HL-60 (cell line): ENCODE data around the gene ADARB1.

Source experiments
- DNase-seq, 2 experiments: peaks; one replicate each; pipeline ENCODE4 v3.0.0-alpha.2; 2010 to 2020; ENCODE audit warnings: low read depth in 1 of 2, low spot score in 1 of 2
- H3K27ac ChIP-seq: fragments of 250-450 bp; sonication (Bioruptor Pico); replicated peaks from 2 replicates; pipeline ENCODE4 v1.5.1; 2020; ENCODE audit warnings: mild to moderate bottlenecking, moderate library complexity
- H3K27me3 ChIP-seq: fragments of 250-450 bp; sonication (Bioruptor Pico); 2 replicates; pipeline ENCODE4 v1.5.1; 2021; ENCODE audit warnings: mild to moderate bottlenecking, moderate library complexity; ENCODE audit not compliant: insufficient read depth, poor library complexity, severe bottlenecking
- H3K4me3 ChIP-seq: replicated peaks from 2 replicates; pipeline ENCODE4 v1.5.1; 2011; ENCODE audit warnings: mild to moderate bottlenecking, control low read depth, low read length; ENCODE audit not compliant: insufficient read depth
- CTCF ChIP-seq: IDR thresholded peaks from one replicate; pipeline ENCODE4 v1.5.1; 2011; ENCODE audit warnings: low read length, control low read depth, inconsistent platforms; ENCODE audit not compliant: insufficient read depth
- GABPA ChIP-seq: IDR thresholded peaks from 2 replicates; pipeline ENCODE4 v1.6.1; 2012; ENCODE audit warnings: low read depth
- POLR2AphosphoS5 ChIP-seq: IDR thresholded peaks from 2 replicates; pipeline ENCODE4 v1.6.1; 2012; ENCODE audit warnings: low read depth
- REST ChIP-seq: IDR thresholded peaks from 2 replicates; pipeline ENCODE4 v1.6.1; 2012; ENCODE audit warnings: low read depth; ENCODE audit not compliant: insufficient replicate concordance
- SPI1 ChIP-seq: IDR thresholded peaks from 2 replicates; pipeline ENCODE4 v1.6.1; 2012; ENCODE audit warnings: low read depth, mild to moderate bottlenecking, borderline replicate concordance

Gene ADARB1

GRCh38 chr21:45091550-45092322 lies 17.4 kb downstream of the ADARB1 start:
- TF ChIP-seq REST: no peak
- no peak for TF ChIP-seq POLR2AphosphoS5
- TF ChIP-seq SPI1: no peak
- TF ChIP-seq GABPA: no peak
- TF ChIP-seq CTCF: no peak
- no peak overlapping the region for H3K27ac ChIP-seq

GRCh38 chr21:45093035-45093532 lies 18.7 kb downstream of the ADARB1 start:
- no peak for DNase-seq
- TF ChIP-seq CTCF: no peak
- TF ChIP-seq POLR2AphosphoS5: no peak
- TF ChIP-seq GABPA: no peak
- TF ChIP-seq SPI1: no peak
- no peak for TF ChIP-seq REST
- H3K27me3 ChIP-seq: peaks cover 11% of the 10 kb centered on the region
- H3K4me3 ChIP-seq: no peak overlapping the region
- H3K27ac ChIP-seq: no peak overlapping the region

More at GRCh38 chr21:45091550-45092322, 17.4 kb downstream of the ADARB1 start:
- Histone ChIP-seq H3K4me3 (no peak overlapping the region), H3K27me3 (peaks cover 11% of the 10 kb centered on the region)
- no peak for DNase-seq

GRCh38 chr21:45094412-45094811 lies 20.0 kb downstream of the ADARB1 start:
- TF ChIP-seq CTCF (no peak), GABPA (no peak), POLR2AphosphoS5 (no peak), SPI1 (no peak), REST (no peak)
- Histone ChIP-seq H3K27ac (no peak overlapping the region), H3K4me3 (no peak overlapping the region), H3K27me3 (peaks cover 11% of the 10 kb centered on the region)
- DNase-seq: no peak
